Esophagus mucosa (tissue), 1 donor: ENCODE measurements around the gene STXBP4. TPM values are rescaled to one million over a fixed set of nuclear protein-coding genes. Genes with fewer than 3 reads are reported as not detected.

ENCODE experiments used
- ATAC-seq: fragments of 200-7000 bp; cut with Tn5 transposase; one replicate; pipeline ENCODE4 v1.9.1; 2020
- total RNA-seq: library from RNA; stranded (reverse); gene quantifications from one replicate; pipeline ENCODE4 v1.2.4, GENCODE V29; 2023
- donor health status: DM: yes; HTN: yes; CAD: no.

The STXBP4 gene
- 3.9 TPM for total RNA-seq

- peak; percentile 97 for ATAC-seq
These were observed at the start of gene STXBP4, which contains the start of gene COX11 for GRCh38 chr17:54968262-54968987. STXBP4 (plus strand) TSS chr17:54968765; CDS start chr17:54986220, 17,455 bp downstream. COX11 (minus strand) TSS chr17:54968654; CDS start chr17:54968646, 8 bp downstream.

DNA sequence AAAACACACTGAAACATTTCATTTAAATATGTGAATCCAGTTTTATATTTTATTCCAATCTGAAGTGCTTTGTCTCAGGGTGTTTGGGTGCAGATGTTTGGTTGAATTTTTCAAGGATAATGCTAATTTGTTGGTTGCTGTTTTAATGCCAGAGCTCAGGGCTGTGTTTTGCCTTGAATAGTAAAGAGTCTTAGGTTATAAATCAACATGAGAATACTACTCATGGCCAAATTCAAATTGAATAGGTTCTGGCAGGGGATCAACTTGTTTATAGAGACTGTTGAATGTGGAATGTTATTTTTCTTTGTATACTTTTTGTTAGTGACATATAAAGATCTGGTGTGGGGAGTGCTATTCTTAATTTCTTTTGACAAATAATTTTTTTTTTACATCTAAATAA is 49.1 kb upstream of the STXBP4 start:
- ATAC-seq = no peak

- ATAC-seq = no peak
These were observed 47.7 kb upstream of the STXBP4 start for GRCh38 chr17:54920819-54921218.

DNA sequence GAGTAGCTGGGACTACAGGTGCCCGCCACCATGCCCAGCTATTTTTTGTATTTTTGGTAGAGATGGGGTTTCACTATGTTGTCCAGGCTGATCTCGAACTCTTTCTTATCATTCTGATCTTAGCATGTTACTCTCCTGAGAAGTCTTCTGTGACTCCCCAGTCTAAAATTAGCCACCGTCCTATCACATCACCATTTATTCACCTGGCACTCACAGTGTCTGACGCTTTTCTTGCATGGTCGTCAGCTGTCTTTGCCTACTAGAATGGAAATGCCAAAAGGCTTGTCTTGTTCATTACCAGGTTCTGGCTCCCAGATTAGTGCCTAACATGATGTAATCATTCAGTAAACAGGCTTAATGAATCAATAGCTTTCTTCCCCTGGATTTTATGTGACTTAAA is 44.2 kb upstream of the STXBP4 start:
- no peak for ATAC-seq

DNA sequence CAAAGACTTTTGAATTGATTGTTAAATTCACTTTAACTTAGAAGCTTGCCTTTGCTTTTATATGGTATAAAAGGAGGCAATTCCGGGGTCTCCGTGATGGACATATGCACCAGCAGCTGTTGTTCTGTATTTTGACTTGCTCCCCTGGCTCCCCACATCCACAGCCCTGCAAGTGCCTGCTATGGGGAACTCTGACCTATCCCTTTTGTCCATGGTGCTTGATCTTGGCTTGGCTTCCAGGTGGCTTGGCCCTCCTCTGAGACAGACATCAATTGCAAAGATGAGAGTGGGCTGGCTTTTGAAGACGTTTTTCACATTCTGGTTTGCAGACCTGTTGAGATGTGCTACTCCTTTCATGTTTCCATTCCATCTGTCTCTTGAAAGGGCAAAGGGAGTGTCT is 41.0 kb upstream of the STXBP4 start:
- no peak for ATAC-seq

- ATAC-seq = no peak
These were observed 35.9 kb upstream of the STXBP4 start for GRCh38 chr17:54932711-54933110.

DNA sequence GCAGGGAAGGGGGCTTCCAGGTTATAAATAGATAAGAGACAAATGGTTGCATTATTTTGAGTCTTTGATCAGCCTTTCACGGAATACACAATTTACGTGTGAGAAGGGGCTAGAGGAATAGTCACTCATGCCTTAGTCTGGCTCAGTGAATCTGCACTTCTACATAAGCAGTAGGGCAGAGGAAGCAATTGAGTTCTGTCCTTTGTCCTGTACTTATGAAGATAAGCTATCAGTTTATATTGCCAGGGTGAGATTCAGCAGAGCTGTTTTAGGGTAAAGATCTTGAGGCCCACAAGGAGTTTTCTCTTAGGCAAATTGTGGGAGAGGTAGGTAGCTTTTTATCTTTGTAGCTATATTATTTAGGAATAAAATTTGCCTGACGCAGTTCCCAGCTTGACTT is 34.6 kb upstream of the STXBP4 start:
- no peak for ATAC-seq

GRCh38 chr17:54935471-54935870 is 33.1 kb upstream of the STXBP4 start:
- ATAC-seq = no peak

GRCh38 chr17:54937018-54937417 is 31.5 kb upstream of the STXBP4 start:
- ATAC-seq = no peak

DNA sequence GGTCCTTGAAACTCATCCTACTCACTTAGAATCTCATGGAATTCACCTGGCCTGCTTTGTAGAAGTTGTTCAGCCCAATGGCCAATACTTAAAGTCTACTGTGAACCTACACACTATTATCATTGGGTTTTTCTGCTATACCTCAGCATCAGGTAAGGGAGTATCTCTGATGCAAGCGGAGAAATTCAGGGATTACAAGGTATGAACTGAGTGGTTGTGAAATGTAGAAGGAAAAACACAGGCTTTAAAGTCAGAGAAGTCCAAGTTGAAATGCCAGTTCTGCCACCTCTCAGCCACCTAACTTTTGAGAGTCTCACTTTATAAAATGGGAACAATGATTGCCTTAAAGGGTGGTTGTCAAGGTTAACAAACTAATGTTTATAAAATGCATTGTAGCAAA is 31.1 kb upstream of the STXBP4 start:
- peak; percentile 79 for ATAC-seq

GRCh38 chr17:54941285-54941684 is 27.3 kb upstream of the STXBP4 start:
- ATAC-seq = no peak

DNA sequence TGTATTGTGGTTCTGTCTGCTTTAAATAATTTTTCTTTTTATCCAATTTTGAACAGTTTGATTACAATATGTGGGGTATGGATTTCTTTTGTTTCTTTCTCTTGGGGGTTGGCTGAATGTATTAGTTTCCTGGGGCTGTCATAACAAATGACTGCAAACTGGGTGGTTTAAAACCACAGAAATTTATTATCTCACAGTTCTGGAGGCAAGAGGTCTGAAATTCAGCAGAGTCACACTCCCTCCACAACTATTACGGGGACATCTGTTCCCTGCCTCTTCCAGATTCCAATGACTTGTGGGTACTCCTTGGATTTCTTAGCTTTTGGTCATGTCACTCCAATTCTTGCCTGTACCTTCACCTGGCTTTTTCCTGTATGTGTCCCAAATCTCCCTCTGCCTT is 23.8 kb upstream of the STXBP4 start:
- no peak for ATAC-seq

- no peak for ATAC-seq
These were observed 23.3 kb upstream of the STXBP4 start for GRCh38 chr17:54945231-54945630.

DNA sequence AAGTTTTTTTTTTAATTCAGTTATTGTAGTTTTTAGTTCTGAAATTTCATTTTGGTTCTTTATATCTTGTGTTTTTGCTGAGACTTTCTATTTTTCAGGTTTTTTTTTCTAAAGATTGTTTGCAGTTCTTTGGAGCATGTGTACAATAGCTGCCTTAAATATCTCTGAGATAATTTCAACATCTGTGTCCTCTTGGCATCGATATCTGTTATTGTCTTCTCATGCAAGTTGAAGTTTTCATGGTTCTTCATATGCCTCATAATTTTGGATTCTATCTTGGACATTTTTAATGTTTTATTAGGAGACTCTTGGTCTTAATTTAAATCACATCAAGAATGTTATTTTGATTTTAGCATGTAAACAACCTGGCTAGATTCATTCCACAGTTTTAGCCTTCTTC is 22.9 kb upstream of the STXBP4 start:
- no peak for ATAC-seq

- no peak for ATAC-seq
These were observed 21.2 kb upstream of the STXBP4 start for GRCh38 chr17:54947396-54947795.

DNA sequence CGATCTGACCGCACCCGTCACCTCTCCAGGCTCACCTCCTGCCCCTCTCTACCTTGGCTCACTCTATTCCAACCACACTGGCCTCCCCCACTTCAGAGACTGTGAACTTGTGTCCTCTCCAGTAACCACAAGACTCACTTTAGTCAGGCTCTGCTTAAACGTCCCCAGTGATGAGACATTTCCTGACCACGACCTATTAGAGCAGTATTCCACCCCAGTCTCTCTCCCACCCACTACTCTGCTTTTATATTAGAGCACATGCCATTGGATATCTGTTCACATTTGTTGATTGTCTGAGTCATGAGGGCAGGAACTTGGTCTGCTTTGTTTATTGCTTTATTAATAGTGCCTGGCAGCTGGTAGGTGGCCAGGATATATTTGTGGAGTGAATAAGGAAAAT is 20.2 kb upstream of the STXBP4 start:
- ATAC-seq = no peak

DNA sequence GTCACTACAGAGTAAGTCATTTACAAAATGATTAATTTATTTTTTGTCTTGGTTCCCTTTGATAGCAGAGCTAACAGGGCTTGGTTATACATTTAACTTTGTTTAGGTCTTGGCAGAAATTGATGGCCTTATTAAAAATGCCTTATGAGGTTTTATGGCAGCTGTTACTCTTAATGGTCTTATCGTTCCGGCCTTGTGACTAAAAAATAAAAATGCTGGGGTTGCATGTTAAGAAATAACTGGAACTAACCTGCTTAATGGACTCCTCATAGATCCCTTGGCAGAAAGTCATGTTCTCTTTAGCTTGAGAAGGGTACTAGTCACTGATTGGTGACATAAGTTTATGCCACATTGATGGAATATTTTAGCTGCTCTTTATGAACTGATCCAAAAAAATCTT is 18.4 kb upstream of the STXBP4 start:
- ATAC-seq = no peak

GRCh38 chr17:54951286-54951685 is 17.3 kb upstream of the STXBP4 start:
- ATAC-seq = no peak

GRCh38 chr17:54956791-54957190 is 11.8 kb upstream of the STXBP4 start:
- ATAC-seq = no peak

- ATAC-seq = peak; percentile 54
These were observed 824 bp upstream of the STXBP4 start for GRCh38 chr17:54967621-54968261.

- ATAC-seq = peak; percentile 30
These were observed 395 bp downstream of the STXBP4 start for GRCh38 chr17:54968988-54969332.

- no peak for ATAC-seq
These were observed 1.4 kb downstream of the STXBP4 start for GRCh38 chr17:54969658-54970572.

- no peak for ATAC-seq
These were observed 2.6 kb downstream of the STXBP4 start for GRCh38 chr17:54971147-54971546.
